ENCODE measurements around the gene MCC.

MCC gene

GRCh38 chr5:113267361-113267900 lies 220.8 kb downstream of the MCC start:
- no peak for DNase-seq

GRCh38 chr5:113266913-113267227 lies 221.4 kb downstream of the MCC start:
- no peak for DNase-seq

- no peak for DNase-seq
These were observed 221.9 kb downstream of the MCC start for GRCh38 chr5:113266227-113266912.

- no peak for DNase-seq
These were observed 223.1 kb downstream of the MCC start for GRCh38 chr5:113265190-113265589.

- DNase-seq: no peak
These were observed 224.2 kb downstream of the MCC start for GRCh38 chr5:113264046-113264445.

- no peak for DNase-seq
These were observed 224.7 kb downstream of the MCC start for GRCh38 chr5:113263545-113263944.

- DNase-seq: no peak
These were observed 225.6 kb downstream of the MCC start for GRCh38 chr5:113262674-113263073.

- no peak for DNase-seq
These were observed 229.2 kb downstream of the MCC start for GRCh38 chr5:113259034-113259433.

GRCh38 chr5:113257545-113257944 lies 230.7 kb downstream of the MCC start:
- DNase-seq: no peak

GRCh38 chr5:113256671-113257452 lies 231.4 kb downstream of the MCC start:
- no peak for DNase-seq

GRCh38 chr5:113255579-113256386 lies 232.5 kb downstream of the MCC start:
- DNase-seq: no peak

- no peak for DNase-seq
These were observed 233.1 kb downstream of the MCC start for GRCh38 chr5:113255105-113255504.

- DNase-seq: no peak
These were observed 235.2 kb downstream of the MCC start for GRCh38 chr5:113253037-113253436.

GRCh38 chr5:113252066-113252465 lies 236.2 kb downstream of the MCC start:
- DNase-seq: no peak

GRCh38 chr5:113250341-113250953 lies 237.8 kb downstream of the MCC start:
- no peak for DNase-seq

GRCh38 chr5:113249206-113249605 lies 239.0 kb downstream of the MCC start:
- no peak for DNase-seq

GRCh38 chr5:113246361-113246870 lies 241.8 kb downstream of the MCC start:
- no peak for DNase-seq

GRCh38 chr5:113245427-113246225 lies 242.6 kb downstream of the MCC start:
- no peak for DNase-seq

GRCh38 chr5:113244966-113245365 lies 243.3 kb downstream of the MCC start:
- DNase-seq: no peak

- DNase-seq: no peak
These were observed 244.9 kb downstream of the MCC start for GRCh38 chr5:113243349-113243664.

- no peak for DNase-seq
These were observed 245.5 kb downstream of the MCC start for GRCh38 chr5:113242481-113243348.
